HG03175 (cell line): ENCODE results near the gene MAGI2.
"Not testable (repeated sequence)": the region's sequence is repeated elsewhere in the genome, so short reads cannot be mapped to it uniquely, and the experiment has no call there.

Source experiments
- ATAC-seq: cut with Tn5 transposase; IDR thresholded peaks from one replicate; pipeline ENCODE4 v1.9.1; 2021; ENCODE audit warnings: mild to moderate bottlenecking, moderate library complexity; ENCODE audit not compliant: unreplicated experiment

The MAGI2 gene

DNA sequence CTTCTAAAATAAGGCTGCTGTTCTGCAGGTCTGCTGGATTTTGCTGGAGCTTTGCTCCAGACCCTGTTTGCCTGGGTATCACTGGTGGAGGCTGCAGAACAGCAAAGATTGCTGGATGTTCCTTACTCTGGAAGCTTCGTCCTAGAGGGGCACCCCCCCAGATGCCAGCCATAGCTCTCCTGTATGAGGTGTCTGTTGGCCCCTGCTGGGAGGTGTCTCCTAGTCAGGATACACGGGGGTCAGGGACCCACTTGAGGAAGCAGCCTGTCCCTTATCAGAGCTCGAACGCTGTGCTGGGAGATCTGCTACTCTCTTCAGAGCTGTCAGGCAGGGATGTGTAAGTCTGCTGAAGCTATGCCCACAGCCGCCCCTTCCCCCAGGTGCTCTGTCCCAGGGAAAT lies 382.3 kb downstream of the MAGI2 start:
- ATAC-seq: not testable (repeated sequence)

DNA sequence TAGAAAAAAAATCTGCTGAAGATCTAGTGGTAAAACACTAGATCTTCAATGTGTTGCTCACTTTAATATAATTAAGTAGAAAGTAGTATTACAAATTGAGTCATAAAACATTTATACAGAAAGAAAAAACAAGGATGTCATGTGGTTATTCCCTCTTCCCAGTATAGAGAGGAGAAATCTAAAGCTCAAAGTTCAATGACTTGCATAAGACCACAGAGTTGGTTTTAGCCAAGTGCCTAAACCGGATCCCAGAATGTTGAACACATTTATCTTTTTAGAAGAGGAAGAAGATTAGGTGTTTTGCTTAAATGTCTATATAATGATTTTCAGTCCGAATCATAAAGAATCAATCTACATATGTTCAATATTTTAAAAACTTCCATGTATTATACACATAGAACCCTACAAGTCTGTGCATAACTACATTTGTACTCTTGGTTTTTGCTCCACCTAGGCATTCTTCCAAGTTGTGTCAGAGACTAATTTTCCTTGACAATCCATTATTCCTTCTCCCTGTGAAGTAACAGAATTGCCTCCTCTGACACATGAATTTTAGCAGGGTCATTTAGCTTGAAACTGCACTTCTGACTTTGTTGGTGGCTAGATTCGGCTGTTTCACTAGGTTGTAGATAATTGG lies 389.2 kb downstream of the MAGI2 start:
- ATAC-seq: no peak

DNA sequence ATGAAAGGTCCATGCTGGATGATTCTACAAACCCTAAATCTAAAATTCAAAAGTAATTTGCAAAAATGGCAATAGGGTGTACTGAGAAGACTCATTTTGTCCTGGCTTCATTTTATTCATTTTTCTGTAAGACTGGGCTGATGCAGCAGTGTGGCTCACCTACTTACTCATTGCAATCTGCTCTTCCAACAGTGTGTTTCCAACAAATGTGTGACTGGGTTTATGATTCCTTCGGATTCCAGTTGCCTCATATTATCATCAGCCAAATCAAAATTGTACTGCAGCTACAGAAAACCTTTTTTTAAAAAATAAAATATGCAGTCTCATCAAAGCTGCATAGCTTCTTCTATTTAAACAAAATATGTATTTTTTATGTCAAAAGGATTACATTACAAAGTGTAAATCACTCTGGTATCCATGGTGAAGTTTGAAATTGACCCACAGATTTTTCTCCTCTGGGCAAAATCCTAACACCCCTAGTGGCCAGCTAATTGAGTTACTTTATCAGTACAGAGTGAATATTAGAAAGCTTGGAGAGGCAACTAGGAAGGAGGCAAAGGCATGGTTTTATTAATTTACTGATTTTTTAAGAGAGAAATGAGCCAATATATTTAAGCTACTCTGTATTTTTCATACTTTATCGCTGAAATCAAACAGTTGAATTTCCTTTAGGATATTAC lies 390.3 kb downstream of the MAGI2 start:
- ATAC-seq: no peak

DNA sequence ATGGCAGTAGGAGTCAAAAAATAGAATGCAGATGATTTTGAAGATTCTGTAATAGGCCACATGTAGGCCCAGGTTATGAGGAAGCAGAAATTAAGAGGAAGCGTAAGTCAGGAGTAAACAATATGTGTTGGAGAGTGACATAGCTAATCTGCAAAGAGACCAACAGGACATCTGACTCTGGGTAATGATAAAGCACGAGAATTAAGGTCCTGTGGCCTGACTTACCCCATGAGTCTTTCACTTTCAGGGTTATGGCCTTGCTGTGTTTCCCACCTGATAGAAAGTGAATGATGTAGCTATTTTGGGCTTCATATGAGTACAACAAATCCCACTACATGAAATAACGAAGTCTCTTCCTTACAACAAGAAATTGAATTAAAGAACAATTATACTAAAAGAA lies 393.0 kb downstream of the MAGI2 start:
- no peak for ATAC-seq

DNA sequence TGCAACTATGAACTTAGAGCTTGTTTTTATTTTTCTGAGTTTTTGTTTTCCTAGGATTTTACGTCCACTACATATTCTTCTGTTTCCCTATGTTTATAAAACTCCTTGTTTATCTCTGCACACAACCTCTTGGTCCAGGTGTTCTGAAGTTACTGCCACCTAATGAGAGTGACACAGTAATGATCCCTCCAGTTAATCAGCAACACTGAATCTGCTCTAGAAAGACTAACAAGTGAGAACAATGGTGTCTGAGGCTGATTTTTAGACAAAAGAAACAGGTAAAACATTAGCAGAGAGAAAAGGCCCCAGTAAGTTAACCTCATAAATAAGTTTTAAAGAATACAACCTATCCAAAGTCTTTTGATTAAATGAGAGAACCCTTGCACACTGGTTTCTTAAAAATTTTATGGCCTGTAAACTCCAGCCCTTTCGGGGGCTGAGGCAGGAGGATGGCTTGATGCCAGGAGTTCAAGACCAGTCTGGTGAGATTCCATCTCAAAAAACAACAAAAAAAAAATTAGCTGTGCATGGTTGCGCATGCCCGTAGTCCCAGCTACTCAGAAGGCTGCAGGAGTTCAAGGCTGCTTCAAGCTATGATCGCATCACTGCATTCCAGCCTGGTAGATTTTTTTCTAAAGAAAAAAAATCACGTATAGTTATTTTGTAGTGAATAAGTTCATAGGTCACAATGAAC lies 397.6 kb downstream of the MAGI2 start:
- ATAC-seq: no peak

DNA sequence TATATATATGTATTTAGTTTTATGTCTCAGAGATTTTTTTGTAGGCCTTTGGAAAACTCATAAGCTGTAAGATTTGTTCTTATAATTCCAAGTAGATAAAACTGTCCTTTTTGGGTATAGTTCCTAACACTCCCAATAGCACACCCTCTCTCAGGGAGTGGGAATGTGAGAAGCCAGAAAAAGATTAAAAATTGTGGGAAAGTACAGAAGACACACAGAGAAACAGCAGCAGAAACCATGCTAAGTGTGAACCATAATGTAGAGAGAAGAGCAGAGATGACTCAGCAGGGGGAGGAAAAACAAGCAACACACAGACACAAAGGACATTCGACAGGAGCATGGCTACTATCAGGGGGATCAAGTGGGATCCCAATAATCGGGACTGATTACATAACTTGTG lies 401.6 kb downstream of the MAGI2 start:
- ATAC-seq: no peak

DNA sequence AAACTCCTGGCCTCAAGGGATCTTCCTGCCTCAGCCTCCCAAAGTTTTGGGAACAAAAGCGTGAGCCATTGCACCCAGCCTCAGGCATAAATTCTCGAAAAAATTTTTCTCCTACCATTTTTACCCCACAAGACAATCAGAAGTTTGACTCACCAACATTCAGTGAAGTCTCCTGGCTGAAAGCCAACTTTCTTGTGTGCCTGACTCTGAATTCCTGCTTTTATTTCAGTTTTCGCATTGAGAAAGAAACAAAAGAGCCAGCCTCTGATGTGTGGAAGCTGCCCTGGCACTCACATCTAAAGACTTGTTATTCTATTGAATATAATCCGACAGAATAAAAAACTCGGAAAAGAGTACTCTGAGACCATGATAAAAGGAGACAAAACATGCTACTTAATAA lies 402.9 kb downstream of the MAGI2 start:
- no peak for ATAC-seq

DNA sequence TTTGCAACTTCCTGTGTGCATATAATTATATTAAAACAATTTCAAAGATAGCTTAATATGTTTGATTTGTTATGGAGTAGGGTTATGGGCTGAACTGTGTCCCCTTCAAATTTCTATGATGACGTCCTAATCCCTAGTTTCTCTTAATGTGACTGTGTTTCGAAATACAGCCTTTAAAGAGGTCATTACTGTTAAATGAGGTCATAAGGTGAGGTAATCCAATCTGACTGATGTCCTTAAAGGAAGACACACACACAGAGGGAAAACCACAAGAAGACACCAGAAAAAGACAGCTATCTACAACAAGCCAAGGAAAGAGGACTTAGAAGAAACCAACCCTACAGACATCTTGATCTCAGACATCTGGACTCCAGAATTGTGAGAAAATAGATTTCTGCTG lies 407.4 kb downstream of the MAGI2 start:
- no peak for ATAC-seq

DNA sequence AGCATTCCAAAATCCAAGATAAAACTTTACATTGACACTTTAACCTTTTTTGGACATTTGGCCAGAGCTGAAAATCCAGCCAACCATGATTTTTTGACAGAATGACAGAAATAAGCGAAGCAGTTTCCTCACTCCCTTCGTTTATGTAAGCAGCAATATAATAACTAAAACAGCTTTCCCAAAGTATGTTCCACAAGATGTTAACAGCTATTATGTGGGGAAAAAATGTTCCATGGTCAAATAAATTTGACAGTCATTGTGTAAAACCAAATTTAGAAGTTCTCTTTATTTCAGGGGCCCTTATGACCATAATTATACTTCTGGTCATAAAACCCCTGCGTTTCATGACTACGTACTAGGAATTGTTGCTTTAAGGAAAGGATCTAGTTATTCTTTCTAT lies 416.5 kb downstream of the MAGI2 start:
- no peak for ATAC-seq

DNA sequence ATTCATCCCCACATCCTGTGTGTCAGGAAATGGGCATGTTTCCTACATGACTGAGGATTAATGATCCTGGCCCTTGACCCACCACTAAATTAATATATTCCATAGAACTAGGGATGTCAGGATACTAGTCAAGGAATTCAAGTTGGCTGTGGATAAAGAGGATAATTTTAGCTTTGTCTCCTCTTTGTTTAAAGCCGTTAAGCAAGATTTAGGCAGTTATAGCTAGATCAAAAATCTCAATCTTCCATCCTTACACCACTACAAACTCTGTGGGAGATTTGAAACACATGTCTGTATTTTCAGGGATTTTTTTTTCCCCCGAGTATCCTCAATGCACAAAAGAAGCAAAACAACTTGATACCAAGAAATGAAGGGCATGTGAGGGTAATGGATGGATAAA lies 417.1 kb downstream of the MAGI2 start:
- no peak for ATAC-seq

DNA sequence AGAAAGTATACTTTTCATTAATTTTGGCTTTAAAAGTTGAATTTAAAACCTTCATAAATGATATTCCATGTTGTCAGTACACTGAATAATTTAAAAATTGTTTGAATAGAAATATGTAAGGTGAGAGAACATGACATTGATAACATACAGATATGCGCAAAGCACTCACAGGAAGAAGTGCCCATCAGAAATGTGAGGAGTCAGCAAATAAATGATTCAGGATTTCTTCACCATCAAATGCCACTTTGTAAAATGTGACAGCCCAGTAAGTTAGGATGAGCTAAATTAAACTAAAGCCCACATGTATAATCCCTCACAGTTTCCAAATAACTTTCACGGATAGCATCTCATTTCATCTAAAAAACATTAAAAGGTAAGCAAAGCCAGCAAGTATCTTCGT lies 417.6 kb downstream of the MAGI2 start:
- ATAC-seq: no peak

DNA sequence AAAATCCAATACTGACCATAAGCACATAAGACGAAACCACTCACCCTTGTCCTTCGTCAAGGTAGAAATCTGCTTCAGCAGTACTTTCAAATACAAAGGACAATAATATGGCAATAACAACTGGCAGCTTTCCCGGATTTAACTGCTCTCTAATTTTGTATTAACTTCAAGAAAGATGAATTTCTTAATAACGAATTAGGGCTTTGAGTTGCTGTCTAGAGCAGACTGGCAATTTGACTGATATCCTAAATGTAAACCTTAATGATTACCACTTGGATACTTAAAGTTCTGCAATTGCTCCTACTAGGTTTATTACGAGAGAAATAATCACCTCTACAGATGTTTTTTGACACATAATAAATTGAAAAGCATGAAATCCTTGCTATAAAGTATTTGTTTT lies 418.7 kb downstream of the MAGI2 start:
- no peak for ATAC-seq

DNA sequence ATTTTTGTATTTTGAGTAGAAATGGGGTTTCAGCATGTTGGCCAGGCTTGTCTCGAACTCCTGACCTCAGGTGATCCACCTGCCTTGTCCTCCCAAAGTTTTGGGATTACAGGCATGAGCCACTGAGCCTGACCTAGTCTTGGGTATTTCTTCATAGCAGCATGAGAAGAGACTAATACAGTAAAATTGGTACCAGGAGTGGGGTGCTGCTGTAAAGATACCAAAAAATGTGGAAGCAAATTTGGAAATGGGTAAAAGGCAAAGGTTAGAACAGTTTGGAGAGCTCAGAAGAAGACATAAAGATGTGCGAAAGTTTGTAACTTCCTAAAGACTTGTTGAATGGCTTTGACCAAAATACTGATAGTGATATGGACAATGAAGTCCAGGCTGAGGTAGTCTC lies 433.8 kb downstream of the MAGI2 start:
- ATAC-seq: not testable (repeated sequence)

DNA sequence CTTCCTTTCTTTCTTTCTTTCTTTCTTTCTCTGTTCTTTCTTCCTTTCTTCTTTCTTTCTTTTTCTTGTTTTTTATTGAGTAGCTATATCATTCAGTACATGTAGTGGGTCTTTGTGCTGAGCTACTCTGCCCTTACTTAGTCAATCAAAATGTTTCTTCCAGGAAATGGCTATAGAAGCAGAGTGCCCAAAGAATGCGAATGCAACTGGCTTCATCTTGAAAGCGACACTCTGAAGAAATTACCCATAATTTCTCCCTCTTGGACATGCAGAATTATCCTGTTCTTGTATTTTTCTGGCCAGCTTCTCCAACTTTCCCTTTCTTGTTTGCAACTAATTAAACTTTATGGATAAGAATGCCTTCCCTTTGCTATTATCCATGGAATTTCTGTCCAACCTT lies 441.5 kb downstream of the MAGI2 start:
- no peak for ATAC-seq

DNA sequence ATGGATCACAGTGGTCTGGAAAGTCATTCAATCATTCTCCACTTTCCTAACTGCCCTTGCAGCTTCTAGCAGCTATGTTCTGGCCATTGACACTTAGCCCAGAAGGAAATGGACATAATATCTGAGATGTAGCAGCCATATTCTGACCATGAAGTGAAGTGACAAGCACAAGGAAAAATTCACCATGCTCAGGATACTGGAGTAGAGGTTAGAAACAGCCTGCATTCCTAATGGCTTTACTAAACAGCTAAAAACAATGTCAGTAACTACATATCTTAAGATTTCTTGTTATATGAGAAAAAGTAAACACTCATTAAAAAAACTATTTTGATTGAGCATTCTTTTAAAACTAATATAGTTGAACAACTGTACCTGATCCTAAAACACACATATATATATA lies 443.8 kb downstream of the MAGI2 start:
- no peak for ATAC-seq

DNA sequence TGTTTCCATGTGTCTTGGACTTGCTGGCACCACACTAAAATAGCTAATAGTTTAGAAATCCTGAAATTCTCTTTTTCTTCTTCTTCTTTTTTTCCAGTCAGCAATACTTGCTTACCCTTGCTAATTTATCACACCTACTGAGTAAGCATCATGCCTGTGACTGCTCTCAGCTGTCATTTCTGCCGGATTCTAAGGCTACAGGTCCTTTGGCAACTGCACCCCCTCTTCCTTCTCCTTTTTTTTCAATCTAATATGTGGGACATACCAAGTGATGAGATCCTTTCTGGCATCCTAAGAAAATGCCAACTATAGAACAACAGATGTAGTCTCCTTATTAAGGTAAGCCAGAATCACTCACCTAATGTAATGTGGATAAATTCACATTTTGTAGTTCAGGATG lies 444.7 kb downstream of the MAGI2 start:
- ATAC-seq: no peak

DNA sequence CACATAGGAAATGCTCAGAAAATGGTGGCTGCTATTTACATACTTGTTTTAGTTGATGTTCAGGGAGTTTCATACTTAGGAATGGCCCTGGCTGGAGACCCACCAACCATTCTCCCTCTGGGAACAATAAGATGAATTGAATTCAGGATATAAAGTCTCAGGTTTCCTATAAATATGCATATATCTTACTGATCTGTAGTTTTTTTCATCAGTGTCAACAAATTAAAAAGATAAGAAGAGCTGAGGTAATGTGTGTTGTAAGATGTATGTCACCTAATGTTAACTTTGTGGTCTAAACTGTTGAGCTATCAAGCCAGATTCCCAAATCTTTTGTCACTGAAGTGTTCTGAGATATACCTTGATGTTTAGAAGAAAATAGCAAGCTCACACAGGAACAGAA lies 457.5 kb downstream of the MAGI2 start:
- ATAC-seq: no peak

DNA sequence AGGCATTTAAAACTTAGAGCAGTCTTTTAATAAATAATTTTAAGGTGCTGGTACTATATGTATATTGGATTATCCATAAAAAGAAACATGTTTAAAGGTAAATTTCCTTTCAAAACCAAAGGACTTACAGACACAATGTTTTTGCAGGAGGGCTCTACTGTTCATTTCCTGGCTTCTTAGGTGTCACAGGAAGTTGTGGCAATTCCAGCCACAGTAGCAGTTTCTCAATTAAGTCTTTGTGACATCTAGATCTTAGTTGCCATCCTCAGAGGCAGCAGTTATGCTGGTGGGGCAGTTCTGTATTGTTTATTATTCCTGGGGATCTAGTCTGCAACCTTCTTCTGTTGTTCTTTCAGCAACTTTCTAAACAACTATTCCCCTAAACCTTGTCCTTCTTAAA lies 460.1 kb downstream of the MAGI2 start:
- ATAC-seq: no peak

DNA sequence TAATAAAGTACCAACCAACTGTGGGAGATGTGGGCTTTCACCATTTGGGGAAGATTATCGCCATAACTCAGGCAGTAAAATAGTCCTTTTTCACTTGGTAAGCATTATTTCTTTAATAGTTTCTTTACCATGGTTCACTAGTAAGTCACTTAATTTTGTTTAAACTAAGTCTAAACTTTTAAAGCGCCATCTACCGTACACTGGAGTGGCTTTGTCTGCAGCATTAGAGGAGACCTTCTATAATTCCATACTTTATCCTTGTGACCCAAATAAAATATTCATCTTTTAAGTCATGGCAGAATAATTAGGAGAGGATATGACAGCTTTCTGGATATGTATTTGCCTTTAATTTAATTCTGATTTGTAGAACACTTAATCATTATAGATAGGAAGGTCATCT lies 468.0 kb downstream of the MAGI2 start:
- no peak for ATAC-seq

DNA sequence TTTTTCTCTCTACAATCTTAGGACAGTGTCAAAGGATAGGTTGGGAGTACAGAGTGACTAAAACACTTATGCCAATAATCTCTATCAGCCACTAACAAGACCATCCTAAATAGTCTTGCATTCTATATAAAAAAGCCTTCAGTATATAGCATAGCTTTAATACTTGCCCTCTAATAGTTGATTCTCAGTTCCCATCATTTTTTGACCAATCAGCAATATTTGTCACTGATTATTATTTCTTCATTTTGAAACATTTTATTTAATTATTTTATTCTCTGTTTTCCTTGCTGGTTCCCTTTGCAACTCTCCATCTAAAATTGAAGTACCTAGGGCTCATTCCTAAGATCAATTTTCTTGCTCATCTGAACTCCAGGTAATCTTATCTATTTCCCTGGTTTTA lies 470.0 kb downstream of the MAGI2 start:
- no peak for ATAC-seq

DNA sequence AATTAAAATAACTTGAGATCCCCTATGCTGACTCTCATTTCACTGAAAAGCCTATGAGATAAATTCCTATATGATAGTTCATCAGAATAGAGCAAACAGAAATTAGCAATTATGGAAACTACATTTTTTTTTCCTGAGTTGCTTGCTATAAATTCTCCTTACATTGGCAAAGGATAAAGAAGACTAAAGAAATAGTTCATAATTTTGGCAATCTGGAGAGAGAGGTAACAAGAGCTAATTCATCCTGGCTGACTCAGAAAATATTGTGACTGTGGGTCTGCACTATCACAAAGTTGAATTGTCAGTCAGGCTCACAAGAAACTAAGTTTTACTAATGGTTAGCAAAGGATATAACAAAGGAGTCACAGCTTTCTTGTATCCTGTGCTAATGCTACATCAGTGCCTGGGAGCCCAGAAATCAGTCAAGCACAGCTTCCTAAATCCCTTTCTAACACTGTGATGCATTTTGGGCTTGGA lies 483.0 kb downstream of the MAGI2 start:
- ATAC-seq: no peak

DNA sequence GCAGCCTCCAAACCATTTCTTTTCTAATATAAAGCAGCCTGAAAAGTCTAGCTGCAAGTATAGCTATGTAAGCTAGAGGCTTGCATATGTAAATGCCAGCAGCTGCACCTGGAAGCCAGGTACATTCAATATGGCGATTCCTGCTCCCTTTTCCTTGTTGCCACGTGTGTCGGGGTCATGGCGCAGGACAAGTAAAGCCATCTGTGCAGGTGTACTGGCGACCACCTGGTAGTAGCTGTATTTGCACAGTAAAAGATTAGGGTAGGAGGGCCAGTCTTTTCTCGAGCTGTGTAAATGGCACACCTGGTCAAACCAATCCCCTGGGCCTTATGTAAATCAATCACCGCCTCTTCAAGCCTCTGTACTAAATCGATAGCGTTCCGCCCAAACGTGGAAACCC lies 484.5 kb downstream of the MAGI2 start:
- ATAC-seq: no peak
